ENCODE data around the gene LMNB1.
"Not testable (repeated sequence)": the region's sequence is repeated elsewhere in the genome, so short reads cannot be mapped to it uniquely, and the experiment has no call there.

The LMNB1 gene

DNA sequence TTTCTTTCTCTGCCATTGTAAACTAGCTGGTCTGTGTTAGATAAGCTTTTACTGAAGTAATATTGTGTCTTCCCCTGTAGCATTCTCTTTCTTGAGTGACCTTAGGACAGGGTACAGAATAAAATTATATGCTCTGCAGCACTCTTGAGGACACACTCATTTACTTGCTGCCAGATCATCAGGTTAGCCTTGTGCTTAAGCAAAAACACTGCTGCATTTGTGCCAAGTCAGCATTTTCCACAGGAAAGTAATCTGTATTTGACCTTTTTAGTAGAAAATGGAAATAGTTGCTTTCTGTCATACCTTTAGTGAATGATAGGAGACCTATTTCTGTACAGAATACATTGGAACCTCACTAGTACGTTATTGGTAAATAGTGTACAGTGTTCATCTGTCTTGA is 54.2 kb downstream of the LMNB1 start:
- Histone ChIP-seq H3K36me3 (ENCODE audit: insufficient read depth, low read length) (peaks cover 99% of the 10 kb centered on the region), H3K4me3 (no peak overlapping the region), H3K9me3 (ENCODE audit: low read depth, low read length) (no peaks in the 10 kb centered on the region), H3K27ac (0 out of 2 replicates have a peak overlapping the region, but pooled peaks have one; percentile 7), H3K9ac (ENCODE audit: insufficient read length) (no peak overlapping the region)
- DNase-seq (ENCODE audit: low read depth, low spot score), result no peak
- no peak for TF ChIP-seq POLR2AphosphoS5 (IDR thresholded peaks at IDR 0.05; ENCODE audit: borderline replicate concordance, low read depth, low read length)
- TF ChIP-seq FOXP2 (optimal IDR thresholded peaks at IDR 0.05; ENCODE audit: control extremely low read depth, extremely low read length, insufficient read depth), result no peak
- TF ChIP-seq EZH2 (IDR thresholded peaks at IDR 0.05), result no peak

GRCh38 chr5:126836778-126837177 is 59.8 kb downstream of the LMNB1 start:
- Histone ChIP-seq H3K27ac (no peak overlapping the region), H3K36me3 (ENCODE audit: insufficient read depth, low read length) (peaks cover 63% of the 10 kb centered on the region), H3K9me3 (ENCODE audit: low read depth, low read length) (no peaks in the 10 kb centered on the region)

DNA sequence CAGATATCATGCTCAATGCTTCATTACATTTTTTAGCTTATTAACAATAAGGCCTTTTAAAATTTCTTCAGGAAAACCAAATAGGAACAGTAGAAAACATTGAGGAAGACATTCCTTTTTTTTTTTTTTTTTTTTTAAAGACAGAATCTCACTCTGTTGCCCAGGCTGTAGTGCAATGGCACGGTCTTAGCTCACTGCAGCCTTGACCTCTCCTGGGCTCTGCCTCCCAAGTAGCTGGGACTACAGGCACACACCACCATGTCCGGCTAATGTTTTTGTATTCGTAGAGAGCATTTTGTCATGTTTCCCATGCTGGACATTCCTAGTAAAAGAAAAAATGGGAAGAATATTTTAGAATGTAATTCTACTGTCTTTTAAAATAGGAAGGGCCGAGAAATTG is 60.3 kb downstream of the LMNB1 start:
- no peak overlapping the region for H3K4me3 ChIP-seq
- peaks cover 59% of the 10 kb centered on the region for H3K36me3 ChIP-seq (ENCODE audit: insufficient read depth, low read length)
- no peak overlapping the region for H3K9ac ChIP-seq (ENCODE audit: insufficient read length)
- H3K27ac ChIP-seq, result no peak overlapping the region
- H3K9me3 ChIP-seq (ENCODE audit: low read depth, low read length), result no peaks in the 10 kb centered on the region
- DNase-seq (ENCODE audit: low read depth, low spot score), result no peak
- TF ChIP-seq POLR2AphosphoS5 (IDR thresholded peaks at IDR 0.05; ENCODE audit: borderline replicate concordance, low read depth, low read length) (no peak), EZH2 (IDR thresholded peaks at IDR 0.05) (no peak), FOXP2 (optimal IDR thresholded peaks at IDR 0.05; ENCODE audit: control extremely low read depth, extremely low read length, insufficient read depth) (no peak)

More at GRCh38 chr5:126836778-126837177, 59.8 kb downstream of the LMNB1 start:
- DNase-seq (ENCODE audit: low read depth, low spot score), result no peak
- Histone ChIP-seq H3K9ac (ENCODE audit: insufficient read length) (no peak overlapping the region), H3K4me3 (no peak overlapping the region)
- TF ChIP-seq FOXP2 (optimal IDR thresholded peaks at IDR 0.05; ENCODE audit: control extremely low read depth, extremely low read length, insufficient read depth) (no peak), EZH2 (IDR thresholded peaks at IDR 0.05) (no peak), POLR2AphosphoS5 (IDR thresholded peaks at IDR 0.05; ENCODE audit: borderline replicate concordance, low read depth, low read length) (no peak)

DNA sequence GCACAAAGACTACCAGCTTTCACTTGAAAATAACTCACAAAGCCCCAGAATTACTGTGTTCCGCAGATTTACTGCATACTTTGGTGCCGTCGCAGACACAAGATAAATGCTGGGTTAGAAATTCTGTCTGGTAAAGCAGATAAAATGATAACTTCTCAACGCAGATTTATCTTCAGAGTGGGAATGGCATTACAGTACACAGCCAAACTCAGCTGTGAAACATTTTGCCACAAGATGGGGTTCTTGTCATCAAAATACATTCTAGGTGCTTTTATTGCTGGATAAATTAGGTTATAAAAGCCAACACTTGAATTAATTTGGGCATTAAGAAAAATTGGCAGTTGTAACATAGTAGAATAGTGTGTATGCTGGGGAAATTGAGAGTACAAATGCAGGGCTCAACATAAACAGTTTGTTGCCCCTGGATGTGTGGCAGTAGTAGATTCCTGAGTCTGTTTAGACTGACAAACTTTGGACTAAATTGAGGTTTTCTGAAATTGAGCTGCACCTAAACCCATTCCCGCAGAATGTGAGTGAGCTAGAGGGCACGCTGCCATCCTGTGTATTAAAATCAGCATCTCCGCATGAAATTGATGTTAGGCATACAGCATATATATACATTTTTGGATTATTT is 61.1 kb downstream of the LMNB1 start:
- TF ChIP-seq FOXP2 (optimal IDR thresholded peaks at IDR 0.05; ENCODE audit: control extremely low read depth, extremely low read length, insufficient read depth), result no peak
- TF ChIP-seq POLR2AphosphoS5 (IDR thresholded peaks at IDR 0.05; ENCODE audit: borderline replicate concordance, low read depth, low read length), result no peak
- no peak for TF ChIP-seq EZH2 (IDR thresholded peaks at IDR 0.05)
- Histone ChIP-seq H3K27ac (peak overlapping the region; percentile 22; the same call in 1 of the 2 replicates), H3K9ac (ENCODE audit: insufficient read length) (no peak overlapping the region), H3K4me3 (no peak overlapping the region), H3K9me3 (ENCODE audit: low read depth, low read length) (no peaks in the 10 kb centered on the region), H3K36me3 (ENCODE audit: insufficient read depth, low read length) (peaks cover 51% of the 10 kb centered on the region)
- DNase-seq (ENCODE audit: low read depth, low spot score), result no peak

DNA sequence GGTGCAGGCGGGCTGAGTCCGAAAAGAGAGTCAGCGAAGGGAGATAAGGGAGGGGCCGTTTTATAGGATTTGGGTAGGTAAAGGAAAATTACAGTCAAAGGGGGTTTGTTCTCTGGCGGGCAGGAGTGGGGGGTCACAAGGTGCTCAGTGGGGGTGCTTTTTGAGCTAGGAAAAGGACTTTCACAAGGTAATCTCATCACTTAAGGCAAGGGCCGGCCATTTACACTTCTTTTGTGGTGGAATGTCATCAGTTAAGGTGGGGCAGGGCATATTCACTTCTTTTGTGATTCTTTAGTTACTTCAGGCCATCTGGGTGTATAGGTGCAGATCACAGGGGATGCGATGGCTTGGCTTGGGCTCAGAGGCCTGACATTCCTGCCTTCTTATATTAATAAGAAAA is 62.5 kb downstream of the LMNB1 start:
- H3K4me3 ChIP-seq; H3K27ac ChIP-seq; H3K9ac ChIP-seq (ENCODE audit: insufficient read length): not testable (repeated sequence)

DNA sequence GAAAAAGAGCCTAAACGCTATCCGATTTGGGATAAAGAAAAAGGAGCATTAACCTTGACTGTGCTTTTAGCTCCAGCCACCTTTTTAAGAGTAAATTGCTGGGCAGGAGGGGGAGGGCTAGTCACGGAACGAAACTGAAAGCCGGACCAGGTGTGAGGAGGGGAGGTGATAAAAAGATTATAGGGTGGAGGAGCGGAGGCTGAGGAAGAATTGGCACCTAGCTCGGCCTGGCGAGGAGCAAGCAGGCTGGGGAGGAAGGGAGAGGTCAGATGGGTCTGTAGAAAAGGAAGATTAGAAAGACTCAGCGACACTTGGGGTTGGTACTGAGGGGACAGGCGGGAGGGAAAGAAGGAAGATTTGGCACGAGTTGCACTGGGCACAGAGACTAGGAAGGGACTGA is 66.4 kb downstream of the LMNB1 start:
- not testable (repeated sequence) for H3K36me3 ChIP-seq (ENCODE audit: insufficient read depth, low read length); H3K4me3 ChIP-seq; H3K9ac ChIP-seq (ENCODE audit: insufficient read length); H3K9me3 ChIP-seq (ENCODE audit: low read depth, low read length); H3K27ac ChIP-seq; DNase-seq (ENCODE audit: low read depth, low spot score)

More for the DNA sequence above, 62.5 kb downstream of the LMNB1 start:
- H3K36me3 ChIP-seq (ENCODE audit: insufficient read depth, low read length), result peaks cover 38% of the 10 kb centered on the region
- DNase-seq (ENCODE audit: low read depth, low spot score); H3K9me3 ChIP-seq (ENCODE audit: low read depth, low read length): not testable (repeated sequence)

DNA sequence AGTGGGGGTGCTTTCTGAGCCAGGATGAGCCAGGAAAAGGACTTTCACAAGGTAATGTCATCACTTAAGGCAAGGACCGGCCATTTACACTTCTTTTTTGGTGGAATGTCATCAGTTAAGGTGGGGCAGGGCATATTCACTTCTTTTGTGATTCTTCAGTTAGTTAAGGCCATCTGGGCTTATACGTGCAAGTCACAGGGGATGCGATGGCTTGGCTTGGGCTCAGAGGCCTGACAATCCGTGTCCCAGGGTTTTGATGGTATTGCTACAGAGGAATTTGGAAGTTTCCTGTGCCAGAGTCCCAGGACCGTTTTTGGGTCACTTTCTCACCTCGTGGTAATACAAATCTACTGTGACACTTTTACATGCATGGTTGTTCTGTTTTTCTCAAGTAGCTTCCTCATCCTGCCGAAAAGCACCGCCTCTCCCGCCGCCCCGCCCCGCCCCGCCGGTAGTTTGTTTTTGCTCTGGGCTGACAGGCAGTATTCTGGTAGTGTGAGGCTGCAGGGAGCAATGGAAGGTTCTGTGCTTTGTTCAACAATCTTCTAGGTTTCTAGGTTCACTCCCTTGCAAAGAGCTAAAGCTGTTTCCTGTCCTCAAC is 68.6 kb downstream of the LMNB1 start:
- not testable (repeated sequence) for H3K4me3 ChIP-seq; DNase-seq (ENCODE audit: low read depth, low spot score); H3K36me3 ChIP-seq (ENCODE audit: insufficient read depth, low read length); H3K9me3 ChIP-seq (ENCODE audit: low read depth, low read length); H3K9ac ChIP-seq (ENCODE audit: insufficient read length)
- H3K27ac ChIP-seq, result peak overlapping the region; percentile 50; the same call in 1 of the 2 replicates

- H3K4me3 ChIP-seq, result no peak overlapping the region
- no peaks in the 10 kb centered on the region for H3K9me3 ChIP-seq (ENCODE audit: low read depth, low read length)
- H3K27ac ChIP-seq, result 0 out of 2 replicates have a peak overlapping the region, but pooled peaks have one; percentile 10
- no peak overlapping the region for H3K9ac ChIP-seq (ENCODE audit: insufficient read length)
- TF ChIP-seq POLR2AphosphoS5 (IDR thresholded peaks at IDR 0.05; ENCODE audit: borderline replicate concordance, low read depth, low read length) (no peak), EZH2 (IDR thresholded peaks at IDR 0.05) (no peak), FOXP2 (optimal IDR thresholded peaks at IDR 0.05; ENCODE audit: control extremely low read depth, extremely low read length, insufficient read depth) (no peak)
- no peak for DNase-seq (ENCODE audit: low read depth, low spot score)
- peaks cover 6% of the 10 kb centered on the region; the same call in 1 of the 2 replicates for H3K36me3 ChIP-seq (ENCODE audit: insufficient read depth, low read length)
Observed at GRCh38 chr5:126846344-126846743, 69.4 kb downstream of the LMNB1 start.
